Mesothelial cell of epicardium (in vitro differentiated cells): ENCODE data around the gene NAA10. TPM values are rescaled to one million over a fixed set of nuclear protein-coding genes. Genes with fewer than 3 reads are reported as not detected.

ENCODE experiments used
- DNase-seq, 2 experiments: peaks; one replicate each; pipeline ENCODE4 v3.0.0; 2021; ENCODE audit warnings: low spot score in 2 of 2; ENCODE audit not compliant: unreplicated experiment in 2 of 2
- H3K27ac Mint-ChIP-seq: 2 replicates; pipeline ENCODE4 v1.8.0; 2021; ENCODE audit warnings: mixed read lengths
- H3K27me3 Mint-ChIP-seq: 2 replicates; pipeline ENCODE4 v1.8.0; 2021; ENCODE audit warnings: low read depth, mixed read lengths
- H3K36me3 Mint-ChIP-seq: 2 replicates; pipeline ENCODE4 v1.8.0; 2021; ENCODE audit warnings: mixed read lengths
- H3K4me1 Mint-ChIP-seq: 2 replicates; pipeline ENCODE4 v1.8.0; 2021; ENCODE audit warnings: mixed read lengths
- H3K4me3 Mint-ChIP-seq: 2 replicates; pipeline ENCODE4 v1.8.0; 2021; ENCODE audit warnings: mild to moderate bottlenecking, moderate library complexity, mixed read lengths
- H3K9me3 Mint-ChIP-seq: 2 replicates; pipeline ENCODE4 v1.8.0; 2021; ENCODE audit warnings: mixed read lengths
- total RNA-seq: library from RNA; stranded (reverse); gene quantifications from 3 replicates; pipeline ENCODE4 v1.2.1, GENCODE V29; 2021
- TF ChIP-seq, protein P1 (sequence below): fragments of 200-600 bp; sonication (generic); IDR thresholded peaks from one replicate; pipeline ENCODE4 v1.5.0; 2021; ENCODE audit warnings: antibody characterized with exemption; ENCODE audit not compliant: unreplicated experiment

Gene NAA10
- total RNA-seq, 1 donor from 2014 or later: 76.8 TPM

DNA sequence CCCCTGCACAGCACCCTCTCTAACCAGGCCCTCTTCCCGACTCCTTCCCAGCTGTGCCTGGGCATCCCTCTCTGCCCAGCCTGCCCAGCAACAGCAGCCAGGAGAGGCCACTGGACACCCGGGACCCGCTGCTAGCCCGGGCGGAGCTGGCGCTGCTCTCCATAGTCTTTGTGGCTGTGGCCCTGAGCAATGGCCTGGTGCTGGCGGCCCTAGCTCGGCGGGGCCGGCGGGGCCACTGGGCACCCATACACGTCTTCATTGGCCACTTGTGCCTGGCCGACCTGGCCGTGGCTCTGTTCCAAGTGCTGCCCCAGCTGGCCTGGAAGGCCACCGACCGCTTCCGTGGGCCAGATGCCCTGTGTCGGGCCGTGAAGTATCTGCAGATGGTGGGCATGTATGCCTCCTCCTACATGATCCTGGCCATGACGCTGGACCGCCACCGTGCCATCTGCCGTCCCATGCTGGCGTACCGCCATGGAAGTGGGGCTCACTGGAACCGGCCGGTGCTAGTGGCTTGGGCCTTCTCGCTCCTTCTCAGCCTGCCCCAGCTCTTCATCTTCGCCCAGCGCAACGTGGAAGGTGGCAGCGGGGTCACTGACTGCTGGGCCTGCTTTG, 29.2 kb downstream of the NAA10 start:
- Mint-ChIP-seq H3K27me3 (no peaks in the 10 kb centered on the region), H3K4me3 (no peak overlapping the region), H3K27ac (no peak overlapping the region), H3K4me1 (peaks cover 24% of the 10 kb centered on the region), H3K36me3 (no peaks in the 10 kb centered on the region), H3K9me3 (peaks cover 5% of the 10 kb centered on the region)
- DNase-seq: peak in 1 of 2 experiments; percentile 17
- TF ChIP-seq, protein P1, sequence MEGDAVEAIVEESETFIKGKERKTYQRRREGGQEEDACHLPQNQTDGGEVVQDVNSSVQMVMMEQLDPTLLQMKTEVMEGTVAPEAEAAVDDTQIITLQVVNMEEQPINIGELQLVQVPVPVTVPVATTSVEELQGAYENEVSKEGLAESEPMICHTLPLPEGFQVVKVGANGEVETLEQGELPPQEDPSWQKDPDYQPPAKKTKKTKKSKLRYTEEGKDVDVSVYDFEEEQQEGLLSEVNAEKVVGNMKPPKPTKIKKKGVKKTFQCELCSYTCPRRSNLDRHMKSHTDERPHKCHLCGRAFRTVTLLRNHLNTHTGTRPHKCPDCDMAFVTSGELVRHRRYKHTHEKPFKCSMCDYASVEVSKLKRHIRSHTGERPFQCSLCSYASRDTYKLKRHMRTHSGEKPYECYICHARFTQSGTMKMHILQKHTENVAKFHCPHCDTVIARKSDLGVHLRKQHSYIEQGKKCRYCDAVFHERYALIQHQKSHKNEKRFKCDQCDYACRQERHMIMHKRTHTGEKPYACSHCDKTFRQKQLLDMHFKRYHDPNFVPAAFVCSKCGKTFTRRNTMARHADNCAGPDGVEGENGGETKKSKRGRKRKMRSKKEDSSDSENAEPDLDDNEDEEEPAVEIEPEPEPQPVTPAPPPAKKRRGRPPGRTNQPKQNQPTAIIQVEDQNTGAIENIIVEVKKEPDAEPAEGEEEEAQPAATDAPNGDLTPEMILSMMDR: no peak

DNA sequence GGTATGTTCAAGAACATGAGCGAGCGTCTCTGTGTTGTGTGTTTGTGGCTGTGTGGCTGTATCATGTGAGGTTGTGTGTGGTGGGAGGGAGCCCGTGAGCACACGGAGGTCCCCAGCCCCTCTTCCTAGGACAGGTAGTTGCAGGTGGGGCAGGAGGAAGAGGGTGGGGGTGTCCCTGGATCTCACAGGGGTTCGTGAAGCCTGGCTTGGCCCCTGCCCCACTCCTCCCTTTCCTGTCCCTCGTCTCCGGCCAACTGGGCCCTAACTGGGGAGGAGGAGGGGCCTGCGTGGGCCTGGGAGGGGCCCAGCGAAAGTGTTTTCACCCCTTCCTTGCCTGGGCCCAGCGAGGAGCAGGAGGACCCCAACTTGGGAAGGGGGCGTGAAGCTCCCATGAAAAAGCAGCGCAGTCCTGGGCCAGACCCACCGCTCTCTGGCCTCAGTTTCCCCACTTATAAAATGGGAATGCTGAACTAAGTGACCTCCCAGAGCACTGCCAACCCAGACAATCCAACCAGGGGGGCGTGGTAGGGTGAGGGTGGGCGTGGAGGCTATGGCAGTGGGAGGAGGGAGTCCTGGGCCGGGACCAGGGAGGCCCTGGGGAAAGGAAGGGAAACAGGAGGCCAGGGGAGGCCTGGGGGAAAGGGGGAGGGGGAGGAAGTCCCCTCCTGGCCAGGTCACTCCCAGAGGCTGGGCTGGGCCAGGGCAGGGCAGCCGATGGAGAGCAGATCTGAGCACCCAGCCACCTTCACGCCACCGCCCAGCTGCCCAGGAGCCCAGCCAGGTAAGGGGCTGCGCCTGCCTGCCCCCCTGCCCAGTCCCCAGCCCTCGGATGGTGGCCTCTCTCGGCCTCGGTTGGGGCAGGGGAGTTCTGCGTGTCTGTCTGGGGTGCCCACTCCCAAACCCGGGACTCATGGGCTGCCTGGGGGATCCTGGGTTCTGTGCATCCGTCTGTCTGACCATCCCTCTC, 30.6 kb downstream of the NAA10 start, which contains the start of gene AVPR2:
Gene AVPR2, plus strand, starts transcription at position 683 of the 967 bp plus-strand sequence. CDS start 473 bp downstream, outside the sequence.
- no peak for DNase-seq
- Mint-ChIP-seq H3K27me3 (no peaks in the 10 kb centered on the region), H3K36me3 (no peaks in the 10 kb centered on the region), H3K9me3 (peaks cover 9% of the 10 kb centered on the region), H3K27ac (no peak within 1 kb of the TSS), H3K4me3 (no peak within 1 kb of the TSS), H3K4me1 (peaks cover 25% of the 10 kb centered on the region)
- TF ChIP-seq, protein P1: no peak

DNA sequence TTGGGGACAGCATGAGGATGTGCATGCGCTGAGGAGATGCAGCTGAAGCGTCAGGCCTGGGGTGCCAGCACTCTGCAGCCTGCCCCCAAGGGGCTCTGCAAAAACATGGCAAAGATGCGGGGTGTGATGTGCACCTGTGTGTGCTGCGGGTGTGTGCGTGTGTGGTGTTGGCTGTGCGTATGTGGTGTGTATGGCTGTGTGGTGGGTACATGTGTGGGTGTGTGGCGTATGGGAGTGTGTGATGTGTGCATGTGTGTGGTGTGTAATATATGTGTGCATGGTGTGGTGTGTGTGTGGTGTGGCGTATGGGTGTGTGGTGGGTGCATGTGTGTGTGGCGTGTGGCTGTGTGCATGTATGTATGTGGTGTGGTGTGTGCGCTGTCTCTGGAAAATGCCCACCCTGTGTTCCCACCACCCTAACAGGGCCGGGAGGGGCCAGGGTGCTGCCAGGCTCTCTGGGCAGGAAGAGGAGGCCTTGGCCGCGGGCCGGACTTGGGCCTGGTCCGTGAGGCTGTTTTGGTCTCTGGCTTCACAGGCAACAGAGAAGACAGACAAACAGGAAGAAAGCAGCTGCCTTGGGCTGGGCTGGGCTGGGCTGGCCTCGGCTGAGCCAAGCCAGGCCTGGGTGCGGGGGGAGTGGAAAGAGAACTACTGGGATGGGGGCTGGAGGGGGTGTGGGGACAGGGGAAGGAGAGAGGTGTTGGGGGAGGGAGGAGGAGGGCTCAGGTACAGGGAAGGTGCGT, 31.4 kb downstream of the NAA10 start:
- Mint-ChIP-seq H3K27ac (no peak overlapping the region), H3K36me3 (no peaks in the 10 kb centered on the region), H3K4me1 (peaks cover 25% of the 10 kb centered on the region), H3K4me3 (no peak overlapping the region), H3K27me3 (no peaks in the 10 kb centered on the region), H3K9me3 (peaks cover 16% of the 10 kb centered on the region)
- TF ChIP-seq, protein P1: no peak
- DNase-seq: no peak

DNA sequence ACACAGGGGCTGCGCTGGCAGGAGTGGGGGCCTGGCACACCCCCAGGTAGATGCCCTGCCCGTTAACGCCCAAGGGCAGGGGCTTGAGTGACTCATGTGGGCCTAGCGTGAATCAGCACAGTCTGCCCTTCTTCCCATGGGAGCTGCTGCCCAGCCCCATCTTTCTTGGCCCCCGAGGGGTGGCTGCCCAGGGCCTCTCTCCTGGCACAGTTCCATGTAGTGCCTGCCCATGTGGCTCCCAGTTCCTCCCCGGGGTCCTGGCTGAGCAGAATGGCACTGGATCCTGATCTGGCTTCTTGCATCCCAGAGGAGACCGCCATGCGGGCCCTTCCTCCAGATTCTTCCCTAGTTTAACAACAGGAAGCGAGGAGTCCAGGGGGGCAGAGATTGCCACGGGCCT, 32.5 kb downstream of the NAA10 start:
- Mint-ChIP-seq H3K27ac (no peak overlapping the region), H3K4me3 (no peak overlapping the region)

DNA sequence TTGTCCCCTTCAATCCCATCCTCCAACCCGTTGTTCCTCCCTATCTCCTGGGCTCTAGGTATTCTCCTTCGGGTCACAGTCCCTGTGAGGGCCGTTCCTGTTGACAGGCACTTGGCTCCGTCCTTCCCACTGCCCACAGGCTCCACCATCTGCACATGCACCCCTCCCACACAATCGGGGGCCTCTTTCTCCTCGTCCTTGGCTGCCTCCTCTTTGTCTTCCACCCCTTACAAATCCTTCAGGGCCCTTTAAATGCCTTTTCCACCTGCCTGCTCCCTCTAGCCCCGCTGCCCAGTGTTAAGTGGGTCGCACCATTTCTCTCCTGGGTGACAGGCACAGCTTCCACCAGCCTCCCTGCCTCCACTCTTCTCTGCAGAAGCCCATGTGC, 33.1 kb downstream of the NAA10 start:
- peaks cover 22% of the 10 kb centered on the region for H3K9me3 Mint-ChIP-seq
- H3K27me3 Mint-ChIP-seq: no peaks in the 10 kb centered on the region
- H3K4me1 Mint-ChIP-seq: peaks cover 25% of the 10 kb centered on the region
- H3K36me3 Mint-ChIP-seq: no peaks in the 10 kb centered on the region
- H3K27ac Mint-ChIP-seq: peak overlapping the region; percentile 56
- TF ChIP-seq, protein P1: no peak
- no peak for DNase-seq
- peak overlapping the region; percentile 15 for H3K4me3 Mint-ChIP-seq

More for the DNA sequence above, 32.5 kb downstream of the NAA10 start:
- Mint-ChIP-seq H3K9me3 (peaks cover 22% of the 10 kb centered on the region), H3K4me1 (peaks cover 25% of the 10 kb centered on the region), H3K36me3 (no peaks in the 10 kb centered on the region), H3K27me3 (no peaks in the 10 kb centered on the region)
- DNase-seq: no peak
- TF ChIP-seq, protein P1: no peak
